Endothelial cell of coronary artery (primary cell): ENCODE data around the gene FAM185A. TPM values are rescaled to one million over a fixed set of nuclear protein-coding genes. Genes with fewer than 3 reads are reported as not detected.

Experiments used
- total RNA-seq: library from RNA; depleted of rRNA; stranded (reverse); fragments of >200 nt; gene quantifications from 2 replicates; pipeline ENCODE4 v1.2.3, GENCODE V29; 2014

FAM185A gene
- total RNA-seq, result 7.8 and 9.4 TPM in 2 replicates

GRCh38 chr7:102748605-102749444 lies at the start of gene FAM185A:
FAM185A (plus strand) TSS chr7:102748999; CDS start chr7:102749208, 209 bp downstream.

Other genes with a start within 250 kb of the FAM185A start
- 1.5 and 2.1 TPM in 2 replicates for gene RASA4B, start 231.2 kb upstream of the FAM185A start, total RNA-seq
- 3.2 and 3.6 TPM in 2 replicates for gene UPK3BL2, start 205.3 kb upstream of the FAM185A start, total RNA-seq
- gene SPDYE2, start 197.8 kb upstream of the FAM185A start, total RNA-seq, result not detected in 2 replicates
- 26.5 and 28.0 TPM in 2 replicates for gene POLR2J3, start 176.4 kb upstream of the FAM185A start, total RNA-seq
- 3.7 and 7.8 TPM in 2 replicates for gene RASA4, start 132.2 kb upstream of the FAM185A start, total RNA-seq
- gene UPK3BL1, start 106.2 kb upstream of the FAM185A start, total RNA-seq, result 2.4 and 14.8 TPM in 2 replicates
- not detected in 2 replicates for gene SPDYE2B, start 98.7 kb upstream of the FAM185A start, total RNA-seq
- gene POLR2J2, start 77.3 kb upstream of the FAM185A start, total RNA-seq, result 2.6 and 3.0 TPM in 2 replicates
- 5.7 and 20.7 TPM in 2 replicates for gene LRRC17, start 164.0 kb downstream of the FAM185A start, total RNA-seq